ENCODE data around the gene CZIB.

CZIB gene

DNA sequence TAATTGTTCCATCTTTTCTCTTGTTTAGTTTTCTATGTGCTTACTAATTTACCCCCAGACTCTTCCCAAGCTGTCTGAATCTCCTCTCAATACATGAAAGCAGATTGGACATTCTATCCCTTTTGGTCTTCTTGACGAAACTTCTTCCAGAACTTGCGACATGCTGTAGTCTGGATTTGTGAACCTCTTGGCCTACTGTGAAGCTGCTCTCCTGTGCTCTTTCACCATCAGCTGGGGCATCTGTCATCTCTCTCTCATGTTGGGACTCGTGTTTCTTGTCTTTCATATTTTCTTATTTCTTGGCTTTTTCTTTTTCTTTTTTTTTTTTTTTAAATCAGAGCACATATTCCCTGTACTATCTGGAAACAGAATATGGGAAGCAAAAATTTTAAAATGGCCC, 17.0 kb downstream of the CZIB start:
- no peaks in the 10 kb centered on the region for H3K27me3 ChIP-seq (ENCODE audit: low read depth, low read length)
- no peak overlapping the region for H3K4me3 ChIP-seq (ENCODE audit: low read depth in 1 of 2, low read length in 2 of 2)
- peaks cover under 1 to 3% of the 10 kb centered on the region in 2 donors for H3K4me1 ChIP-seq (ENCODE audit: control insufficient read depth in 1 of 2, insufficient read depth in 2 of 2, low read length in 2 of 2)
- H3K9me3 ChIP-seq (ENCODE audit: control insufficient read depth in 1 of 2, low read length in 2 of 2): no peaks in the 10 kb centered on the region
- H3K36me3 ChIP-seq (ENCODE audit: control insufficient read depth in 1 of 2, insufficient read depth in 2 of 2, low read length in 2 of 2): peaks cover 36 to 67% of the 10 kb centered on the region in 2 donors
- no peak overlapping the region for H3K27ac ChIP-seq (ENCODE audit: low read length)

DNA sequence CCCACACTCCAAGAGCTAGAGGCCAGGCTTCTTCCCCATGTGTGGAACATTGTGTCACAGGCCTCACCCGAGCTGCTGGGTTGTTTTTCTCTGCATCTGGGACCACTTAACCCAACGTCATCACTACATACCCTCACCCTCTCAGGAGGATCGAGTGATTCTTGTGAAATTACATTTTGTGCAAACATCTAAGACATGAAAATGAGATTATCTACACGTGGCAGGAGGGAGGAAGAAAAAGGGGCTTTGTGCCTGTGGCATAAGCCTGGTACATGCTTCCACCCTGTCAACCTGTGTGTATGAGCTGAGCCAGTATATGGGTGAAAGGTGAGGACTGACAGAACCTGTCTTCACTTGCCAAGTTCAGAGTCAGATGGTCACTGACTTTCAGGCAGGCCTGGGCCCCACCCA, 22.2 kb downstream of the CZIB start:
- Histone ChIP-seq H3K36me3 (ENCODE audit: control insufficient read depth in 1 of 2, insufficient read depth in 2 of 2, low read length in 2 of 2) (peaks cover 22 to 26% of the 10 kb centered on the region in 2 donors), H3K27ac (ENCODE audit: low read length) (peak overlapping the region; percentile 99), H3K4me1 (ENCODE audit: control insufficient read depth in 1 of 2, insufficient read depth in 2 of 2, low read length in 2 of 2) (peaks cover 14 to 22% of the 10 kb centered on the region in 2 donors), H3K4me3 (ENCODE audit: low read depth in 1 of 2, low read length in 2 of 2) (peak overlapping the region; percentile 85 to 95), H3K27me3 (ENCODE audit: low read depth, low read length) (no peaks in the 10 kb centered on the region), H3K9me3 (ENCODE audit: control insufficient read depth in 1 of 2, low read length in 2 of 2) (no peaks in the 10 kb centered on the region)

DNA sequence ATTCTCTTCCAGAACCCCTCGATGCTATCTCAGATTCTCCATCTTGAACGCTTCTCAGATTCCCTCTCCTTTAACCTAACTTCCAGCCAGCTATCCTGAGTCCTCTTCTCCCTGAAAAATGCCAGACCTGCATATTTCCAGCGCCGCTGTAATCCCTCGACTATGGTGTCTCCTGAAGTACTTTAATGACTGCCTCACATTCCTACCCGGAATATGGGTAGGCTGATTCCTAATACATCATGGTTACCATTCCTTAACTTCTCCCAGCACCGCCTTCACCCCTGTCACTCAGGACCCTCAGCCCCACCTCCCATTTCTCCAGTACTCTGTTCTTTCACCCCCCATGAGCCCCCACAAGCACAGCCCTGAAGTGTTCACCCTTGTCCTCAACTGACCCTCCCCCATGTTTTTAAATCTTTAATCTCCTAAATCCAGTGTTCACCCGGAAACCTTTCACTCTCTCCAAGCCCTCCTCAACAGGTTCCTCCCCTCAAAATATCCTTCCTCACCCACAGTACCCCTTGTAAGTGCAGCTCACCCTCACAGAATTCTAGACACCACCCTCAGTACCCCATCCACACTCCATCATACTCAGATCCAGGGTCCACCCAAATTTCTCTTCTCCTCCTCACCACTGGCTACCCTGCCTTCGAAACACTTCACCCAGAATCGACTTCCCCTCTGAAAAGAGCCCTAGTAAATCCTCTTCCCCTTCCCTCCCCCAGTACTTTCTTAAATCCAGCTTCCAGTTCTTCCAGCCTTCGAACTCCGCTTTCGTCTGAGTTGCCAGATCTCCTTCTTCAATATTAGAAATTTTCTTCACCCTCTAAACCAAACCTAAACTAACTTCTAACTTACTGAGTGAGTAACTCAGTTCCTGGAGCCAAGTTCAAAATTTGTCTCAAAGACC, 22.9 kb downstream of the CZIB start:
- Histone ChIP-seq H3K9me3 (ENCODE audit: control insufficient read depth in 1 of 2, low read length in 2 of 2) (no peaks in the 10 kb centered on the region), H3K27me3 (ENCODE audit: low read depth, low read length) (no peaks in the 10 kb centered on the region), H3K27ac (ENCODE audit: low read length) (peak overlapping the region; percentile 99), H3K4me1 (ENCODE audit: control insufficient read depth in 1 of 2, insufficient read depth in 2 of 2, low read length in 2 of 2) (peaks cover 14 to 22% of the 10 kb centered on the region in 2 donors), H3K36me3 (ENCODE audit: control insufficient read depth in 1 of 2, insufficient read depth in 2 of 2, low read length in 2 of 2) (peaks cover 15 to 19% of the 10 kb centered on the region in 2 donors), H3K4me3 (ENCODE audit: low read depth in 1 of 2, low read length in 2 of 2) (peak overlapping the region; percentile 85 to 95)

DNA sequence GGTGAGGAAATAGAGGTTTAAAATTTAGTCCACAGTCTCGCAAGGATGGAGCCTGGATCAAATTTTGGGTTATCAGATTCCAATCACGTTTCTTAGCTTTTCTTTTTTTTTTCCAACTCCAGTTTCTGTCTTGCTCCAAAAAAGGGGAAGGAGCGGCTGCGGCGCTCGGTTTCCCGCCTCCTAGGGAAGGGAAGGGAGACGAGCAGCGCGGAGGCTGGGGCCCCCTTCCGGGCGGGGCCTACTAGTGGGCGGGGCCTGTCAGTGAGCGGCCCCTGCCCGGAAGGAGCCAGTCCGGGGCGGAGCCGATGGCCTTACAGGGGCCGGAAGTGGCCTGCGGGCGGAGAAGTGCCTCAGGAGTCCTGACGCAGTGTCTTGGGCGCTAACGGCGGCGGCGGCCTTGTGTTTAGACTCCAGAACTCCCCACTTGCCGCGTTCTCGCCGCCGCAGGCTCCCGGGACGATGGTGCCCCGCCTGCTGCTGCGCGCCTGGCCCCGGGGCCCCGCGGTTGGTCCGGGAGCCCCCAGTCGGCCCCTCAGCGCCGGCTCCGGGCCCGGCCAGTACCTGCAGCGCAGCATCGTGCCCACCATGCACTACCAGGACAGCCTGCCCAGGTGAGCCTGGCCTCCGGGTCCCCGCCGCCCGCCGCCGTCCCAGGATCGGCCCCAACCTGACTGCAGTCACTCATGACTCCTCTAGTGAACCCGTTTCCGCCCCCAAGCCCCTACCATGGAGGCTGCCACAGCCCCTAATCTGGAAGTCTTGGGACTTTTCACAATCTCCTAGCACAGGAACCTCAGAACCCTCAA, 23.7 kb downstream of the CZIB start, which contains the start of gene CPT2:
Gene CPT2, plus strand, starts transcription at position 340 of the 806 bp plus-strand sequence. Its CDS starts 120 bp downstream, at position 460.
- no peaks in the 10 kb centered on the region for H3K27me3 ChIP-seq (ENCODE audit: low read depth, low read length)
- no peaks in the 10 kb centered on the region for H3K9me3 ChIP-seq (ENCODE audit: control insufficient read depth in 1 of 2, low read length in 2 of 2)
- peaks cover 8 to 11% of the 10 kb centered on the region in 2 donors for H3K36me3 ChIP-seq (ENCODE audit: control insufficient read depth in 1 of 2, insufficient read depth in 2 of 2, low read length in 2 of 2)
- peak within 1 kb of the TSS; percentile 85 to 95 for H3K4me3 ChIP-seq (ENCODE audit: low read depth in 1 of 2, low read length in 2 of 2)
- H3K27ac ChIP-seq (ENCODE audit: low read length): peak within 1 kb of the TSS; percentile 99
- peaks cover 14 to 22% of the 10 kb centered on the region in 2 donors for H3K4me1 ChIP-seq (ENCODE audit: control insufficient read depth in 1 of 2, insufficient read depth in 2 of 2, low read length in 2 of 2)

DNA sequence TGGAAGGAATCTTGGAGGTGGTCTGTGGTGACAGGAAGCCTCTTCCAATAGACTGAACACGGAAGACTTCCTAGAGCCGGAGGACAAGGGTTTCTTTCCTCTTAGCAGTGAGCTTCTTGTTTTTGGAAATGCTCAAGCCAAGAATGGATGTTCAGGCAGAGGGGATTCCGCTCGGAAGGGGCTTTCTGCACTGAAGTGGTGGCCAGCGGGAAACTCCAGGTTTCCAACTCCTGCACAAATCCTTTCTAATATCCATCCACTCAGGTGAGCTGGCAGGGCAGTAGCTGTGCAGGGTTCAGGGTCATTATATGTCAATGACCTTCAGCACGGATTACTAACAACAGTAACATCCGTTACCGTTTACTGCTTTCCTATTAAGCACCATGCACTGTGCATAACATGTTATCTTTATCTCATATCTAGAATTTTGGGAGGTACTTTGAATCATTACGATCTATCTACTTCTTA, 24.4 kb downstream of the CZIB start:
- Histone ChIP-seq H3K27ac (ENCODE audit: low read length) (peak overlapping the region; percentile 59), H3K4me1 (ENCODE audit: control insufficient read depth in 1 of 2, insufficient read depth in 2 of 2, low read length in 2 of 2) (peaks cover 14 to 22% of the 10 kb centered on the region in 2 donors)

DNA sequence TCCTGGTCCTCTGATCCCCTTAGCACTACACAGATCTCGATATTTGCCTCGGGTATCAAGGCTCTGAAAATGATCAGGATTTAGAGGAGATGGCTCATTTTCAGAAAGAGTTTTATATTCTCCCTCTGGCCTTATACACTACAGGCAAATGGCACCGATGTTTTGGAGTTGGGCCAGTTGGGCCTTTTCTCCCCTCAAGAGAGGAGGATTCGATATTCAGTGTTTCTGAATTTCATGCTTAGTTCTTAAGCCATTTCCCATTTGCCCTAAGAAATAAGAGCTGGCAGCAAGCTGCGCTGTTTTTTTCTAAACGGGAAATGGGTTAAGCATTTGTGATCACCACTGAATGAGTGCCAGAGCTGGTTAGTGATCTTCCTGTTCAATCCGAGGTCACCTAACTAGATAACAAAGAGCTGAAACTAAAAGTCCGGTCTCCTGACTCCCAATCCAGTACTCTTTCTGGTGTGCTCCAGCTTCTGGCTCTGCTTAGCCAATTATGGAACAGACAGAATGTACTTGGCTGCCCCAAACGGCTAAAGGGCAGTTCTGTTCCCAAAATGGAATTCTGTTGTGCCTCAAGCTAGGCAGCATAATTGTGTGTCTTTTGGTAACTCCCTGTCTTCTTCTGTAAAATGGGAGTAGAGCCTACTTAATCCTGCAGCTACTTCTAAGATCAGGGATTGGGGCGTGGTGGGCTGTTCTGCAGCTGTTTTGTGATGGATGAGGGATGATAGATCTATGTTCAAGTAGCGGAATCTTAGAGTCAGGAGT, 25.0 kb downstream of the CZIB start:
- Histone ChIP-seq H3K27ac (ENCODE audit: low read length) (peak overlapping the region; percentile 40), H3K4me3 (ENCODE audit: low read depth in 1 of 2, low read length in 2 of 2) (peak overlapping the region in 1 of 2 donors; percentile 95), H3K27me3 (ENCODE audit: low read depth, low read length) (no peaks in the 10 kb centered on the region), H3K4me1 (ENCODE audit: control insufficient read depth in 1 of 2, insufficient read depth in 2 of 2, low read length in 2 of 2) (peaks cover 14 to 22% of the 10 kb centered on the region in 2 donors), H3K9me3 (ENCODE audit: control insufficient read depth in 1 of 2, low read length in 2 of 2) (no peaks in the 10 kb centered on the region), H3K36me3 (ENCODE audit: control insufficient read depth in 1 of 2, insufficient read depth in 2 of 2, low read length in 2 of 2) (no peaks in the 10 kb centered on the region)

More for the DNA sequence above, 24.4 kb downstream of the CZIB start:
- peak overlapping the region; percentile 85 to 95 for H3K4me3 ChIP-seq (ENCODE audit: low read depth in 1 of 2, low read length in 2 of 2)
- H3K9me3 ChIP-seq (ENCODE audit: control insufficient read depth in 1 of 2, low read length in 2 of 2): no peaks in the 10 kb centered on the region
- peaks cover 5 to 6% of the 10 kb centered on the region in 2 donors for H3K36me3 ChIP-seq (ENCODE audit: control insufficient read depth in 1 of 2, insufficient read depth in 2 of 2, low read length in 2 of 2)
- no peaks in the 10 kb centered on the region for H3K27me3 ChIP-seq (ENCODE audit: low read depth, low read length)

DNA sequence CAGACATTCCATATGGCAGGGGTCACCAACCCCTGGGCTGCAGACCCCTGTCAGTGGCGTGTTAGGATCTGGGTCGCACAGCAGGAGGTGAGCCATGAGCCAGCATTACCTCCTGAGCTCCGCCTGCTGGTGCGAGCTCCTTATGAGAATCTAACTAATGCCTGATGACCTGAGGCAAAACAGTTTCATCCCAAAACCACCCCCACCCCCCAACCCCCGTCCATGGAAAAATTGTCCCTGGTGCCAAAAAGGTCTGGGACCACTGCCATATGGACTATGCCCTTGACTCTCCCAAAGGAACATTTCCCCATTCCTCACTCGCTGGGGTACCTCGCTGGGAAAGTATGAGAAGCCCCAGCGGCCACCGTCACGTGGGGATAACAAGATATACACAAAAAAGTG, 30.2 kb downstream of the CZIB start:
- H3K27me3 ChIP-seq (ENCODE audit: low read depth, low read length): no peaks in the 10 kb centered on the region
- H3K36me3 ChIP-seq (ENCODE audit: control insufficient read depth in 1 of 2, insufficient read depth in 2 of 2, low read length in 2 of 2): no peaks in the 10 kb centered on the region
- H3K4me1 ChIP-seq (ENCODE audit: control insufficient read depth in 1 of 2, insufficient read depth in 2 of 2, low read length in 2 of 2): no peaks in the 10 kb centered on the region
- no peaks in the 10 kb centered on the region for H3K9me3 ChIP-seq (ENCODE audit: control insufficient read depth in 1 of 2, low read length in 2 of 2)
- no peak overlapping the region for H3K4me3 ChIP-seq (ENCODE audit: low read depth in 1 of 2, low read length in 2 of 2)
- H3K27ac ChIP-seq (ENCODE audit: low read length): no peak overlapping the region

DNA sequence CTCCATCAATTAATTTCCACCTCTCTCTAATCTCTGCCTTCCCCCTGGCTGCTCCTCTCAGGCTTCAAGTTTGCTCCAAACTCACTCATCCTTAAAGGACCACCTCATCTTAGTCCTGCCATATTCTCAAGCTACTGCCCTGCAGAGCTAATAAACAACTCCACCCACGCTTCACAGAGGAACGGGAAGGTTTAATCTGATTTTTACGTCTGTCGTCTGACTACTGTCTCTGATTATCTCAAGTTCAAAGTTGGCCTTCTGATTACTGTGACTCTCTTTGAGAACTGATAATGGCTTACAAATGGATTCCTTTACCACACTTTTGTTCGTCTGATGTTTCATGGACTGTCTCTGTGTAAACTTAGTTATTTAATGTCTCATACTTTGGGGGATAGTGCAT, 31.4 kb downstream of the CZIB start:
- H3K4me3 ChIP-seq (ENCODE audit: low read depth in 1 of 2, low read length in 2 of 2): no peak overlapping the region
- H3K36me3 ChIP-seq (ENCODE audit: control insufficient read depth in 1 of 2, insufficient read depth in 2 of 2, low read length in 2 of 2): no peaks in the 10 kb centered on the region
- no peaks in the 10 kb centered on the region for H3K27me3 ChIP-seq (ENCODE audit: low read depth, low read length)
- no peak overlapping the region for H3K27ac ChIP-seq (ENCODE audit: low read length)
- H3K9me3 ChIP-seq (ENCODE audit: control insufficient read depth in 1 of 2, low read length in 2 of 2): no peaks in the 10 kb centered on the region
- no peaks in the 10 kb centered on the region for H3K4me1 ChIP-seq (ENCODE audit: control insufficient read depth in 1 of 2, insufficient read depth in 2 of 2, low read length in 2 of 2)

DNA sequence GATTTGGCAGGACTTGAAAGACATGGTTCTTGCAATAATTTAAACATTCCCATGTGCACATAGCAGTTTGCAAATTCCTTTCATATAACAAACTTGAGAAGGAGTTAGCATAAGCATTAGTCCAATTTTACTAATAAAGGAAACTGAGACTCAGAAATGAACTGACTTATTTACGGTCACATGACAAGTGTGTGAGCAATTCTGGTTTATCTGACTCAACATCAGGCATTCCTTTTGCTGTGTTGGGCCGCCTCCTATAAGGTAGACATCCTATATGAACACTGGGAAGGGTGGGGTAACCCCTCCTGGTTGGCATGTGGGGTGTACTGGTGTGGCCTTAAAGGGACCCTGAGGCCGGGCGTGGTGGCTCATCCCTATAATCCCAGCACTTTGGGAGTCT, 32.3 kb downstream of the CZIB start:
- no peak overlapping the region for H3K27ac ChIP-seq (ENCODE audit: low read length)
- no peak overlapping the region for H3K4me3 ChIP-seq (ENCODE audit: low read depth in 1 of 2, low read length in 2 of 2)
- H3K36me3 ChIP-seq (ENCODE audit: control insufficient read depth in 1 of 2, insufficient read depth in 2 of 2, low read length in 2 of 2): no peaks in the 10 kb centered on the region
- no peaks in the 10 kb centered on the region for H3K9me3 ChIP-seq (ENCODE audit: control insufficient read depth in 1 of 2, low read length in 2 of 2)
- H3K27me3 ChIP-seq (ENCODE audit: low read depth, low read length): no peaks in the 10 kb centered on the region
- H3K4me1 ChIP-seq (ENCODE audit: control insufficient read depth in 1 of 2, insufficient read depth in 2 of 2, low read length in 2 of 2): no peaks in the 10 kb centered on the region

DNA sequence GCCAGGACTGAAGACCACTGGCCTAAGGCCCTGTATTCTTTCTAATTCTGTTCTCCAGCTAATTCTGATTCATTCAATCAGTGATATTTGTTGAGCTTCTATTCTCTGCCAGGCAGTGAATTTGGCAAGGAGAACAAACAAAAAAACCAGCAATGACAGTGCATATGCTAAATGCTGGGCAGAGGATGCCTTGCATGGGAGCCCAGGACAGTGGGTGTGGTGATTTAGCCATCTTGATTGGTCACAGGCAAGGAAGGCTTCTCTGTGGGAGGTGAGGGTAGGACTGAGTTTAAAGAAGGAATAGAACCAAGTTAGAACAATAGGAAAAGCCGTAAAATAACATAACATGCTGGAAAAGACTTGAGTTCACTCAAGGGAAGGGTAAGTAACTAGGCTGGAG, 33.0 kb downstream of the CZIB start:
- H3K4me3 ChIP-seq (ENCODE audit: low read depth in 1 of 2, low read length in 2 of 2): no peak overlapping the region
- no peak overlapping the region for H3K27ac ChIP-seq (ENCODE audit: low read length)
- H3K4me1 ChIP-seq (ENCODE audit: control insufficient read depth in 1 of 2, insufficient read depth in 2 of 2, low read length in 2 of 2): peaks cover 0 to 1% of the 10 kb centered on the region in 2 donors
- H3K9me3 ChIP-seq (ENCODE audit: control insufficient read depth in 1 of 2, low read length in 2 of 2): no peaks in the 10 kb centered on the region
- no peaks in the 10 kb centered on the region for H3K36me3 ChIP-seq (ENCODE audit: control insufficient read depth in 1 of 2, insufficient read depth in 2 of 2, low read length in 2 of 2)
- no peaks in the 10 kb centered on the region for H3K27me3 ChIP-seq (ENCODE audit: low read depth, low read length)

Data from muscle layer of duodenum (tissue), 2 donors.